Erythroblast (primary cell): ENCODE measurements around the gene IRX2.

ENCODE experiments used
- DNase-seq, 2 experiments: peaks; one replicate each; lab custom pipeline; 2025; lab: John Stamatoyannopoulos, UW
- GATA1 ChIP-seq: IDR thresholded peaks from 2 replicates; pipeline ENCODE4 v1.6.1; 2011; ENCODE audit warnings: low read depth, mild to moderate bottlenecking, control low read depth, low read length, moderate library complexity
- POLR2A ChIP-seq: IDR thresholded peaks from 2 replicates; pipeline ENCODE4 v1.6.1; 2011; ENCODE audit warnings: mild to moderate bottlenecking, low read length

The IRX2 gene

DNA sequence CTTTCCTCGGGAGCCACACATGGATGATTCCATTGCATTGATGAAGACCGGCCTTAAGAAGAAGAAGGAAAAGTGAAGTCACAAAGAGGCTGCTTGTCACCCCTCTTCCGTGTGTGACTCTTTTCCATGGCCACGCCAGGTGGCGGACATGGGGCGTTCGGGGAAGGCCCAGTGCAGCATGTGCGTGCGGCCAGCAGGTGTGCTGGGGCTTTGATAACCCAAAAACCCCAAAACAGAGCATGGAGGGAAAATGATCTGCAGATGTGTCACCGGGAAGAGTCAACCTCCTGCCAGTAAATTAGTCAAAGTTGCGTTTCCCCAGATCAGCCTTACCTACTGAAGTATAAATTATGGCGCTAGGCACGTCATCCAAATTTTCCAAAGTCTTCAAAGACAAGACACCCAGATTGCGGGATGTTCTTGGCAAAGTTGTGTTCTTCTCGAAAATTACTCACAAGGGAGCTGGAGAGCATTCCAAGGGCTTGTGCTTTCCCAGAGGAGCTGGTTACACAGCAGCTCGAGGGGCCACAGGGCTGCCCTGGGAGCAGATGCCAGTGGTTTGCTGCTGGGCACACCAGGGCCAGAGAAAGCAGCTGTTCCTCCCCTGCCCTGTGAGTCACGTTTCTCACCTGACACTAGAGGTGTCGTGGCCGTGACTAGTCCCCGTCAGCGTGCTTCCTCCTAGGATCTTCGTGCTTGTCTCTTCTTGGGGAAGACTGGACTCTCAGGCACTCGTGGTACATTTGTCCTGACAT, 53.9 kb downstream of the IRX2 start:
- no peak for DNase-seq
- TF ChIP-seq GATA1 (no peak), POLR2A (no peak)

DNA sequence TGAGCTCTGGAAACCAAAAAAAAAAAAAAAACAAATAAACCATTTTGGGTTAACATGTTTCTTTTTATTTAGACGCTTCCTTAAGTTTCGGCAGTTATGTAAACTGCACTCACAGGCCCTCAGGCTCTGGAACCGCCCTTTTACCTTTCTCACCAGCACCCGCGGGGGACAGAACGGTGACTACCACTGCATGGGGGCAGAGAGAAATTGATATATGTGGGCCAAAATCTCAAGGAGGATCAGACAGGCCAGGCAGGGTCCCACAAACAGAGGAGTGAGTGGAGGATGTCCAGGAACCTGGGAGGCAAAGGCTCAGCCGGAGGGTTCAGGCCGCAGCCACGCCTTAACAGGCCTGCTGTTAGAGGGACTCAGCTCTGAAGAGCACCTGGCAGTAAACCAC, 54.4 kb downstream of the IRX2 start:
- no peak for DNase-seq
- TF ChIP-seq POLR2A: no peak
- no peak for TF ChIP-seq GATA1
